ENCODE measurements around the gene C16orf74.

- TF ChIP-seq POLR2A (IDR thresholded peaks at IDR 0.05; ENCODE audit: low read depth, low read length) (no peak), POLR2AphosphoS5 (IDR thresholded peaks at IDR 0.05; ENCODE audit: low read depth, low read length) (no peak)
Measured at GRCh38 chr16:85765211-85765610, 14.3 kb upstream of the C16orf74 start.

All from GM12892 (cell line).